Activated CD8-positive, alpha-beta T cell treated with anti-CD3 and anti-CD28 coated beads for 36 hours (primary cell): ENCODE results near the gene SMC5. TPM values are rescaled to one million over a fixed set of nuclear protein-coding genes. Genes with fewer than 3 reads are reported as not detected.

Experiments used
- ATAC-seq: fragments of 200-7000 bp; cut with Tn5 transposase; one replicate; pipeline ENCODE4 v1.10.0; 2021; ENCODE audit warnings: mild to moderate bottlenecking, moderate library complexity
- CTCF ChIA-PET: fragments of 350-600 bp; sonication (Branson Sonifier 250); formaldehyde crosslinking; loops from one replicate; lab custom pipeline; 2021; ENCODE audit warnings: antibody characterized with exemption; lab: Charles Lee
- POLR2A ChIA-PET: fragments of 350-600 bp; sonication (Branson Sonifier 250); formaldehyde crosslinking; loops from one replicate; lab custom pipeline; 2021; ENCODE audit warnings: antibody characterized with exemption; lab: Charles Lee
- DNase-seq: peaks from one replicate; pipeline ENCODE4 v3.0.0-alpha.2; 2020
- H3K27ac Mint-ChIP-seq: one replicate; pipeline ENCODE4 v1.8.0; 2021; ENCODE audit warnings: mild to moderate bottlenecking, mixed read lengths
- H3K27me3 Mint-ChIP-seq: one replicate; pipeline ENCODE4 v1.8.0; 2021; ENCODE audit warnings: mixed read lengths
- H3K36me3 Mint-ChIP-seq: one replicate; pipeline ENCODE4 v1.8.0; 2021; ENCODE audit warnings: low read depth, mixed read lengths
- H3K4me1 Mint-ChIP-seq: one replicate; pipeline ENCODE4 v1.8.0; 2021; ENCODE audit warnings: low read depth, mixed read lengths
- H3K4me3 Mint-ChIP-seq: one replicate; pipeline ENCODE4 v1.8.0; 2021; ENCODE audit warnings: mild to moderate bottlenecking, moderate library complexity, mixed read lengths
- H3K9me3 Mint-ChIP-seq: one replicate; pipeline ENCODE4 v1.8.0; 2021; ENCODE audit warnings: mixed read lengths
- intact Hi-C: fragments of 100-400 bp; cut with micrococcal nuclease; formaldehyde crosslinking; loops from one replicate; pipeline ENCODE4 v1.10.0; 2022
- total RNA-seq, 2 experiments: library from RNA; stranded (reverse); gene quantifications; one replicate each; pipeline ENCODE4 v1.2.3, GENCODE V29; 2021
- TF ChIP-seq, protein P1 (sequence below): fragments of 200-600 bp; IDR thresholded peaks from one replicate; pipeline ENCODE4 v1.8.0; 2022; ENCODE audit warnings: antibody characterized with exemption, mild to moderate bottlenecking

SMC5 gene
- total RNA-seq, 2 experiments from 2014 or later, result 30.9 to 32.0 TPM

DNA sequence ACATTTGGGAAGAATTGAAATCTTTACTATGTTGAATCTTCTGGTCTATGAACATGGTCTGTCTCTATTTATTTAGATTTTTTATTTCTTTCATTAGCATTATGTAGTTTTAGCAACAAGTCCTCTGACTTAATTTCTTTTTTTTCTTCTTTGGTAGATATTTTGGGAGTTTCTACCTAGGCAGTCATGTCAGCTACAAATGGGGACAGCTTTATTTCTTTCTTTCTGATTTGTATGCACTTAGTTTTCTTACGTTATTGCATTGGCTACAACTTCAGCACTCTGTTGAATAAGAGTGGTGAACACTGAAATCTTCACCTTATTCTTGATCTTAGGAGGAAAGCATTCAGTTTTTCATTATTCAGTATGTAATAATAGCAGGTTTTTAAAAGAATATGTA is 33.5 kb downstream of the SMC5 start:
- Mint-ChIP-seq H3K4me1 (peaks cover 10% of the 10 kb centered on the region), H3K27ac (no peak overlapping the region), H3K27me3 (no peaks in the 10 kb centered on the region), H3K4me3 (no peak overlapping the region), H3K36me3 (peaks cover 70% of the 10 kb centered on the region), H3K9me3 (peaks cover 4% of the 10 kb centered on the region)
- DNase-seq (no peak), ATAC-seq (no peak)
- TF ChIP-seq, protein P1, sequence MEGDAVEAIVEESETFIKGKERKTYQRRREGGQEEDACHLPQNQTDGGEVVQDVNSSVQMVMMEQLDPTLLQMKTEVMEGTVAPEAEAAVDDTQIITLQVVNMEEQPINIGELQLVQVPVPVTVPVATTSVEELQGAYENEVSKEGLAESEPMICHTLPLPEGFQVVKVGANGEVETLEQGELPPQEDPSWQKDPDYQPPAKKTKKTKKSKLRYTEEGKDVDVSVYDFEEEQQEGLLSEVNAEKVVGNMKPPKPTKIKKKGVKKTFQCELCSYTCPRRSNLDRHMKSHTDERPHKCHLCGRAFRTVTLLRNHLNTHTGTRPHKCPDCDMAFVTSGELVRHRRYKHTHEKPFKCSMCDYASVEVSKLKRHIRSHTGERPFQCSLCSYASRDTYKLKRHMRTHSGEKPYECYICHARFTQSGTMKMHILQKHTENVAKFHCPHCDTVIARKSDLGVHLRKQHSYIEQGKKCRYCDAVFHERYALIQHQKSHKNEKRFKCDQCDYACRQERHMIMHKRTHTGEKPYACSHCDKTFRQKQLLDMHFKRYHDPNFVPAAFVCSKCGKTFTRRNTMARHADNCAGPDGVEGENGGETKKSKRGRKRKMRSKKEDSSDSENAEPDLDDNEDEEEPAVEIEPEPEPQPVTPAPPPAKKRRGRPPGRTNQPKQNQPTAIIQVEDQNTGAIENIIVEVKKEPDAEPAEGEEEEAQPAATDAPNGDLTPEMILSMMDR, result no peak
- ChIA-PET POLR2A (no interaction called here), CTCF (interaction anchor here (1.0 kb wide), 1 partner anchor 310 kb away, joined by 5 read pairs; no protein-coding TSS in a partner anchor)
- intact Hi-C loops, result no loop called here

DNA sequence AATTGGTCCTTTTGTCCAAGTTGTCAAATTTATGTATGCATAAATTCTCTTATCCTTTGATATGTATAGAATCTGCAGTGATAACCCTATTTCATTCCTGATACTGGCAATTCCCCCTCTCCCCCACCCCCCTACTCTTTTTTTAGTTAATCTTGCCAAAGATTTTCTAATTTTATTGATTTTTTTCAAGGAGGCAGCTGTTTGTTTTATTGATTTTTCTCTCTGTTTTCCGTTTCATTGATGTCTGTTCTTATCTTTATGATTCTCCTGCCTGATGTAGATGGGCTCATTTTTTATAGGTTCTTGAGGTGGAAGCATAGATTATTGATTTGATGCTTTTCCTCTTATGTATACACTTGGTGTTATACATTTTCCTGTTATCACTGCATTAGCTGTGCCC is 34.4 kb downstream of the SMC5 start:
- H3K27me3 Mint-ChIP-seq, result no peaks in the 10 kb centered on the region
- peaks cover 4% of the 10 kb centered on the region for H3K9me3 Mint-ChIP-seq
- no peak overlapping the region for H3K4me3 Mint-ChIP-seq
- DNase-seq (no peak), ATAC-seq (no peak)
- ChIA-PET CTCF (interaction anchor here (0.6 kb wide), 1 partner anchor 313 kb away, joined by 3 read pairs; no protein-coding TSS in a partner anchor), POLR2A (interaction anchor here (1.2 kb wide), 1 partner anchor 13 kb away, joined by 3 read pairs; no protein-coding TSS in a partner anchor)
- H3K27ac Mint-ChIP-seq, result no peak overlapping the region
- H3K4me1 Mint-ChIP-seq, result peaks cover 10% of the 10 kb centered on the region
- intact Hi-C loops, result no loop called here
- peaks cover 66% of the 10 kb centered on the region for H3K36me3 Mint-ChIP-seq
- TF ChIP-seq, protein P1, result no peak

DNA sequence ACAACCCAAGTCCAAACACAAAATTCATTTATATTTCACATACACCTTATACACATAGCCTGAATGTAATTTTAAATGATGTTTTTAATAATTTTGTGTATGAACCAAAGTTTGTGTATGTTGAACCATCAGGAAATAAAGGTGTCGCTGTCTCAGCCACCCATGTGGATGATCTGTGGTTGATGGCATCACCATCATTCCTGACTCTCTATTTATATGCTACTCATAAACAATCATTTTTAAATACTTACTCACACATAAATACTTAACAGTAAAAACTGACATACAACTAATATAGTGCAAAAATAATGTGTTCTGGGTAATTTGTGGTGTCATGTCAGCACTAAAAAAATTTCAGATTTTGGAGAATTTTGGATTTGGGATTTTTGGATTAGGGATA is 38.4 kb downstream of the SMC5 start:
- Mint-ChIP-seq H3K4me3 (no peak overlapping the region), H3K27ac (no peak overlapping the region), H3K27me3 (no peaks in the 10 kb centered on the region), H3K4me1 (peaks cover 10% of the 10 kb centered on the region), H3K9me3 (peaks cover 5% of the 10 kb centered on the region), H3K36me3 (peaks cover 62% of the 10 kb centered on the region)
- TF ChIP-seq, protein P1, result no peak
- ChIA-PET CTCF (no interaction called here), POLR2A (interaction anchor here (0.6 kb wide), 1 partner anchor 67 kb away, joined by 3 read pairs; no protein-coding TSS in a partner anchor)
- intact Hi-C loops, result no loop called here
- DNase-seq (no peak), ATAC-seq (no peak)

DNA sequence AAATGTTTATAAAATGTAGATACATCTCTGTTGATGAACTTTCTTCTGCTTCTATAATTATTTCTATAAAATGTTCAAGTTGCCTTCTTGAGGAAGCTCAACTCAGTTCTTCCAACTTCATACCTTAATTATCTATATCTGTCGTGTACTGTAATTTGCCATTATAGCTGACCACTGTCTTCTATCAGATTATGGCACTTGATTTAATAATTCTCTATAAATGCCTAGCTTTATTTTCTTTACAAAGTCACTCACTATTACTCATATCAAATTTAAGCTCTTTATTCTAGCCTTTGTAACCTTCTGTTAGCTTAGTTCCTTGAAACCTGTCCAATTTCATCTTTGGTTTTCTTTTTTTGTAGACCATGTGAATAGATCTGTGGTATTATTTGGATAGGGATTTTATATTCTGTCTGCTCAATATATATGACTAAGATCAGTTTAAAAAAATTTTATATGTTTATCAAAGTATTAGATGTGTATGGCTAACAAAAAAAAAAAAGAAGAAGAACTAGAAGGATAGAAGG is 39.5 kb downstream of the SMC5 start:
- DNase-seq (no peak), ATAC-seq (no peak)
- POLR2A ChIA-PET, result no interaction called here
- Mint-ChIP-seq H3K36me3 (peaks cover 57% of the 10 kb centered on the region), H3K4me1 (peaks cover 10% of the 10 kb centered on the region), H3K9me3 (peaks cover 3% of the 10 kb centered on the region), H3K27me3 (no peaks in the 10 kb centered on the region), H3K27ac (no peak overlapping the region), H3K4me3 (no peak overlapping the region)
- CTCF ChIA-PET, result no interaction called here
- intact Hi-C loops, result no loop called here
- TF ChIP-seq, protein P1, result no peak

DNA sequence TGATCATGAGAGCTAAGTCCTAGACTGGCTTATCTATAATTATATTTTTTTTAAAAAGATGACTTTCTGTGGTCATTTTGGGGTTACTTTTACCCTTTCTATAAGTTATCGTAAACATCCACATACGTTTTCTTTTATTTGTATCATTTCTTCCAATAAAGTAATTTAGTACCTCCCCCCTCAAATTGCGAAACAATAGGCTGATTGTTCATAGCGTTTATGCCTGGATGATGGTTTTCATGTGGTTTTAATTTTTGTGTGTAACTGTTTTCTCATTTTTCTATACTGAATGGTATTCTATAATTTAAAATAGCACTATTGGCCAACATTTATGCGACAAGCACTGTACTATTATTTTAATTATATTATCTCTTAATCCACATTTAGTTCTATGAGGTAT is 44.5 kb downstream of the SMC5 start:
- H3K27me3 Mint-ChIP-seq, result no peaks in the 10 kb centered on the region
- H3K4me3 Mint-ChIP-seq, result no peak overlapping the region
- H3K27ac Mint-ChIP-seq, result no peak overlapping the region
- ATAC-seq, result no peak
- intact Hi-C loops, result no loop called here
- H3K9me3 Mint-ChIP-seq, result peaks cover 3% of the 10 kb centered on the region
- POLR2A ChIA-PET, result no interaction called here
- peaks cover 2% of the 10 kb centered on the region for H3K4me1 Mint-ChIP-seq
- TF ChIP-seq, protein P1, result no peak
- DNase-seq, result no peak
- CTCF ChIA-PET, result no interaction called here
- H3K36me3 Mint-ChIP-seq, result peaks cover 53% of the 10 kb centered on the region
